Measurements from ENCODE around the gene TCEAL5.
"Not testable (repeated sequence)": the region's sequence is repeated elsewhere in the genome, so short reads cannot be mapped to it uniquely, and the experiment has no call there.

The TCEAL5 gene

GRCh38 chrX:103233263-103233662 lies 43.3 kb downstream of the TCEAL5 start:
- no peak for DNase-seq (ENCODE audit: low spot score)

- not testable (repeated sequence) for DNase-seq (ENCODE audit: low spot score)
Observed at GRCh38 chrX:103225918-103226317, 50.6 kb downstream of the TCEAL5 start.

Data from AG08396 (cell line).